T-helper 2 cell treated with Interferon-gamma antibody and Interleukin-4, amounts not matched to agents 100 ng/mL and 5 ng/mL, for 36 hours (primary cell): Measurements from ENCODE around the gene ELL. TPM values are rescaled to one million over a fixed set of nuclear protein-coding genes. Genes with fewer than 3 reads are reported as not detected.

Experiments used
- intact Hi-C: fragments of 100-400 bp; cut with micrococcal nuclease; formaldehyde crosslinking; loops from one replicate; pipeline ENCODE4 v1.15.1; 2023
- total RNA-seq: library from RNA; stranded (reverse); gene quantifications from 2 replicates; pipeline ENCODE4 v1.2.3, GENCODE V29; 2022

Gene ELL
- total RNA-seq, 1 donor from 2014 or later, result 23.3 TPM

GRCh38 chr19:18490728-18491127 lies 31.1 kb downstream of the ELL start:
- intact Hi-C loops, result no loop called here

DNA sequence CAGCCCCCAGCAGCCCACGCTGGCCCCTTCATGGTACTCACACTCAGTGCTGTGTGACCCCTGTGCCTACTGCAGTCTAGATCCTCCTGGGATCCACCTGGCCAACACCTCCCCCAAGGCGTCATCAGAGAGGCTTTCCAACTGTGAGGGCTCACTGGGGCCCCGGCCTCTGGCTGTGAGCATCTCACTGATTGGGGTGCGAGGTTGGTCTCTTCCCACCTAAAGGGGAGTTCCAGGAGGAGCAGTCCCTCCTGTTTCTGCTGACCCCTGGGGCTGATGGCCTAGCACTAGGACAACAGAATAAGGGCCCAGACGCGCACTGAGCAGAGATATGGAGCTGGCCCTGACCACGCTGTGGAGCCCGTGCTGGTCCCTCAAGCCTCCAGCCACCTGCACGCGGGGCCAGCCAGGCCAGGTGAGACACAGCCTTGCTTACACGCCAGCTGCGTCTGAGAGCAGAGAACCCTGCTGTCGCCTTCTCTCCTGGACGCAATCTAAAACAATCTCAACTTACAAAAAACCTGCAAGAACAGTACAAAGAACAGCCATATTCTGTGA lies 32.2 kb downstream of the ELL start:
- intact Hi-C loops, result no loop called here

- intact Hi-C loops, result no loop called here
Observed at GRCh38 chr19:18488838-18489626, 32.8 kb downstream of the ELL start.

- intact Hi-C loops, result no loop called here
Observed at GRCh38 chr19:18488403-18488723, 33.5 kb downstream of the ELL start.

- intact Hi-C loops, result no loop called here
Observed at GRCh38 chr19:18487576-18488402, 34.1 kb downstream of the ELL start.

DNA sequence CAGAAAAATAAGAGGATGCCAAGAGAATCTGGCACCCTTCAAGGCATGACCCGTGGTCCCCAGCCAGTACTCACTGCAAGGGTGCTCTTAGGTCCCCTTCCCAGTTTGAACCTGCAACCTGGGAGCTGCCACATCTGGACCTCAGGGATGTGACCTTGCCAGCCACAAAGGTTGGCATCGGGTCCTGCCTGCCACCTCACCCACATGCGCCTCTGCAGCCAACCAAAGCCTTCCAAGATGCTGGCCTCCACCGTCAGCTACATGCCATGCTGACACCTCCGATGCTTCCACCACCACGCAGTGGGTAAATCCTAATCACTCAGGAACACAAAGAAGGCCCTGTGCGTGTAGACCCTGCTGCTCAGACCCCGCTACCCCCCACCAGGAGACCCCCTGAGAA lies 35.1 kb downstream of the ELL start:
- intact Hi-C loops, result no loop called here

GRCh38 chr19:18484992-18485391 lies 36.9 kb downstream of the ELL start:
- intact Hi-C loops, result no loop called here

- intact Hi-C loops, result no loop called here
Observed at GRCh38 chr19:18483119-18483890, 38.6 kb downstream of the ELL start.

- intact Hi-C loops, result no loop called here
Observed at GRCh38 chr19:18481505-18482222, 40.2 kb downstream of the ELL start.

DNA sequence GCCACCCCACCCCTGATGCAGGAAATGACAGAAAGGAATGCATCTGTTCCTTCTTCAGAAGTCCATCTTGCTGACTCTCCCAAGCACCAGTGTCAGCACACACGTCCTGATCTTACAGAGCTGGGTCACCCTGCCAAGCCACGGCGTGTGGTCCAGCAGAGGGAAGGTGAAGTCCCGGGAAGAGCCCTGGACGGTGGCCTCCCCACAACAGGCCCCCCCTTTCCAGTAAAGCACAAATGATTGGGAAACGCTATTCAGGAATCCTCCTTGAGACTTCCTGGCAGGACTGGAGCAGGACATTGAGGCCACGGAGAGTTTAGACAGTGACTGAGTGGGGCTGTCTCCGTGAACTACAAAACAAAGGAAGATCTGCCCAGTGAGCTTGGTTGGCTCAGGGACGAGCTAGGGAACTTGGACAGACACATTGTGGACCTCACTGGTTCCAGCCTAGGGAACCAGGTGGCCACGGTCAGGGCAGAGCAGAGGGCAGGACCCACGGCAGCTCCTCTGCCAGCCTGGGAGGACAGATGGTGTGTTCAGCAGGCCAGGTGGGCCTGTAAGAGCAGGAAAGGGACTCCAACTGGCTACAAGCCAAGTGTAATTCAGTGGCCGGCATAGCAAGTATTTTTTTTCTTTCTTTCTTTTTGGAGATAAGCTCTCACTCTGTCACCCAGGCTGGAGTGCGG lies 41.7 kb downstream of the ELL start:
- intact Hi-C loops, result no loop called here

DNA sequence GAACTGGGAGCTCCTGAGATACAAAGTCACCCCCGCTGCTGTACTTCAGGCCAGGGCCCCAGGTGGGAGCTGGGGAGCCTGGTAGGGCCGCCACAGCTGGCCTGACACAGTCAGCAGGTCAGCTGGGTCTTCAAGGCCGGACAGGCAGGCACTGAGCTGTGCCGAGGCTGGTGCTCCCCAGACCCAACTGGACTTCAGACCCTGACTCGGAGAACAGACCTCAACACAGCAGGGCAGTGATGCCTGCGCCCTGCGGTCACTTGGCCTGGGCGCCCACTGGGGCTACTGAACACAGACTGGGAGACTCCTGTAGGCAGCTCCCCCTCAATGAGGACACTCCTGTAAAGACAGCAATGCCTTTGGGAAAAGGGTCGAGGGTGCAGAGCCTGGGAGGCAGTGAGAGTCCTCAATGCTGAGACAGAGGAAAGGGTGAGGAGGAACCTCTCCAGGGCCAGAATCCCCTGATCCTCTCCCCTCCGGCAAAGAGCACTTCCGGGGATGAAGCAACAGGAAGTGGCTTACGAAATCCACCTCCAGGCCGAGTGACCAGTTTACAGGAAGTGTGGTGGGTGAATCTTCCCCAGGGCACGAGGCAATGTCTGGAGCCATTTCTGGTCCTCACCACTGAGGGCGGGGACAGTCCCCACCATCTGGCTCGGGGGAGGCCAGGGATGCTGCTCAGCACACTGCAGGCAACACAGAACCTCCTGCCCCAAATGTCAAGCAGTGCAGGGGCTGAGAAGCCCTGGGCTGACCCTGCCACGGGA lies 43.1 kb downstream of the ELL start:
- intact Hi-C loops, result no loop called here

DNA sequence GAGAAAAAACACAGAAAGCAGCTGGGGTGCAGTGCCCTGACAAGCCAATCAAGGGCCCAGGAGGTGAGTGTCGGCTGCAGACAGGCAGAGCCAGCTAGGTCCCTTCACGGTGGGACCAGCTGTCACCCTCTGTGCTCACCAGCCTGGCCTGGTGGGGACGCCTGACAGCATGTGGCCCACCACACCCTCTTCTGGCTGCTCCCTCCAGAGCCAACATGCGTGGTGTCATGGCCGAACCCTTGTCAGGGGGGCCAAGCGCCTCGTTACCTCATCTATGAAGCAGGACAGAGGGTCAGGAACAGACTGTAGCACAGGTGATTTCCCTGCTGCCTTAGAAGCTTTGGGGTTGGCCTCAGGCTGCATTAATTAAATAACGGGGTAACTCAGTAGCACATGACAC lies 43.9 kb downstream of the ELL start:
- intact Hi-C loops, result no loop called here

GRCh38 chr19:18477042-18477779 lies 44.7 kb downstream of the ELL start:
- intact Hi-C loops, result no loop called here

GRCh38 chr19:18476507-18477041 lies 45.3 kb downstream of the ELL start:
- intact Hi-C loops, result no loop called here

DNA sequence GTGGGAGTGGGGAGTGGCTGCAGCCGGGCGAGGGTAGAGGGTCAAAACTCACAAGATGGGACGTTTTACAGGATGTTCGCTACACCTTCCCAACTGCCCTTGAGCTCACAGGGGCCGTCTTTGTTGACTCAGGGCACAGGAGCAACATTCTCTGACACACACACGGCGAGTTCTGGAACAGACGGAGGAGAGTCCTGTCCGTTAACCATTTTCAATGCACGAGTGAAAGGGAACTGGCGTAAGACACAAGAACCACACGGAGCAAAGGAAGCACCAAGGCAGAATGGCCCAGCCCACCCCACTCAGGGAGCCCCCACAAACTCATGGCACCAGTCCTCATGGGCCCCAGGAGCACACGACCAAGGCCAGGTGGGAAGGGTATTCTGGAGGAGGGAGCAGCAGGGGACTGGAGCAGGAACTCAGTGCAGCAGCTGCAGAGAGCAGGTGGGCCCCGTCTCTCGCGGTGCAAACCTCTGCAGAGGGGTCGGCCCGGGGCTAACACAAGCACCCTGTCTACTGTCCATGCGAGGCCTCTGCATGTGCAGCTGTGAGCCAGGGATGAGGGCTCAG lies 46.0 kb downstream of the ELL start:
- intact Hi-C loops, result no loop called here

GRCh38 chr19:18475004-18475453 lies 46.8 kb downstream of the ELL start:
- intact Hi-C loops, result no loop called here

DNA sequence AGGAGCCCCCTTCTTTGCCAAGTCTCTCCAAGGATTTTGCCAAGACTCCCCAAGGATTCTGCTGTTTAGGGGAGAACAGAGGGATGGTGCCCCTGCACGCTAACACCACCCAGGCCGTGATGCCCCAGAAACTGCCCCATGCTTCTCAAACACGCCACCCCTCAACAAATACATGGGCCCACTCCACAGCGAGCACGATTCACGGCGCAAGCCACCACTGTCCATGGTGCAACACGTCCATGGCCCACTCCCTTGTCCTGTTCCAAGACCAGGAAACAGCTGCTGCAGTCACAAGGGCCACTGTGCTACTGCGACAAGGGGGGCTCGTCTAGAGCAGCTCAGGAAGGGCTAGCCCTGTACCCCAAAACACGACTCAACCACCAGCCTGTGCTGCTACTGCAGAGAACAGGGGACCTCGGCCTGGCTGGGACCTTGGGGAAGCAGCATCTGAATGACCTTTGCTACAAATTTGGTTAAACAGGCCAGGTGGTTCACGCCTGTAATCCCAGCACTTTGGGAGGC lies 47.4 kb downstream of the ELL start:
- intact Hi-C loops, result no loop called here

DNA sequence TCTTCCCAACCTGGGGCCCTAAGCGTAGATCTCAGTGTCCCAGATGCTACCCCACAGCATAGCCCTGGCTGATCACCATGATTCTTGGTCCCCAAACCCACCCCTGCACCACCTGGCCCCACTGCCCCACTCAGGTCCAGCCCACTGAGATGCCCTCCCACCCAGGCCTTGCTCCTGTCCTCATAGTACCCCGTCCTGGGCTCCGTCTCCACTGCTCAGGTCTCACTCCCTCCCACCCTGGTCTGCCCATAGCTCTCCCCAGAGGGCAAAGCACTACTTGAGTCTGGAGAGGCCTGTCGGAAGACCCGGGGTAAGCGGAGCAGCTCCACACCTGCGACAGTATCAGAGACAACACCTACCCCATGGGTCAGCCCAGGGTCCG lies 48.2 kb downstream of the ELL start:
- intact Hi-C loops, result no loop called here
